CD4-positive, alpha-beta T cell (primary cell): Measurements from ENCODE around the gene EDN1. TPM values are rescaled to one million over a fixed set of nuclear protein-coding genes. Genes with fewer than 3 reads are reported as not detected.

Source experiments
- ATAC-seq: fragments of 200-7000 bp; cut with Tn5 transposase; one replicate; pipeline ENCODE4 v1.10.0; 2022; ENCODE audit warnings: mild to moderate bottlenecking; ENCODE audit not compliant: poor library complexity
- CTCF ChIA-PET: fragments of 350-600 bp; sonication (Branson Sonifier 250); formaldehyde crosslinking; loops from one replicate; lab custom pipeline; 2021; ENCODE audit warnings: antibody characterized with exemption, inconsistent platforms; lab: Charles Lee
- POLR2A ChIA-PET: fragments of 350-600 bp; sonication (Branson Sonifier 250); formaldehyde crosslinking; loops from one replicate; lab custom pipeline; 2021; ENCODE audit warnings: antibody characterized with exemption, inconsistent platforms; lab: Charles Lee
- DNase-seq, 14 experiments: peaks; one replicate each; pipeline ENCODE4 v3.0.0-alpha.2; 2013 to 2020; ENCODE audit warnings: mixed read lengths in 2 of 14
- H3K27ac ChIP-seq, 2 donors: one replicate each; pipeline versions ENCODE4 v1.5.1 to v1.7.0; 2013; ENCODE audit warnings: low read length in 2 of 2, low read depth in 1 of 2, mild to moderate bottlenecking in 1 of 2
- H3K27me3 ChIP-seq, 2 experiments: 1 replicate in 1 of 2; 2 replicates in 1 of 2; pipeline versions ENCODE4 v1.6.1 to v1.7.0; 2013; ENCODE audit warnings: low read length in 2 of 2, control low read depth in 1 of 2, mild to moderate bottlenecking in 1 of 2, moderate library complexity in 1 of 2; ENCODE audit not compliant: insufficient read depth in 2 of 2, control insufficient read depth in 1 of 2
- H3K36me3 ChIP-seq: one replicate; pipeline ENCODE4 v1.6.1; 2013; ENCODE audit warnings: low read length, control low read depth; ENCODE audit not compliant: insufficient read depth
- H3K4me1 ChIP-seq: one replicate; pipeline ENCODE4 v1.6.1; 2013; ENCODE audit warnings: low read length, control low read depth; ENCODE audit not compliant: insufficient read depth
- H3K4me3 ChIP-seq: one replicate; pipeline ENCODE4 v1.5.1; 2013; ENCODE audit warnings: mild to moderate bottlenecking, low read length, moderate library complexity
- H3K9me3 ChIP-seq, 2 experiments: 1 replicate in 1 of 2; 2 replicates in 1 of 2; pipeline versions ENCODE4 v1.6.1 to v1.7.0; 2013; ENCODE audit warnings: low read length in 2 of 2, mild to moderate bottlenecking in 2 of 2, control low read depth in 1 of 2, moderate library complexity in 1 of 2; ENCODE audit not compliant: control insufficient read depth in 1 of 2, insufficient read depth in 1 of 2
- H3K27ac Mint-ChIP-seq: one replicate; pipeline ENCODE4 v1.8.0; 2020; ENCODE audit warnings: mixed read lengths
- H3K27me3 Mint-ChIP-seq: one replicate; pipeline ENCODE4 v1.8.0; 2021; ENCODE audit warnings: mixed read lengths
- H3K36me3 Mint-ChIP-seq: one replicate; pipeline ENCODE4 v1.8.0; 2021; ENCODE audit warnings: low read depth, mixed read lengths
- H3K4me1 Mint-ChIP-seq: one replicate; pipeline ENCODE4 v1.8.0; 2021; ENCODE audit warnings: low read depth, mixed read lengths
- H3K4me3 Mint-ChIP-seq: one replicate; pipeline ENCODE4 v1.8.0; 2020; ENCODE audit warnings: mild to moderate bottlenecking, mixed read lengths
- H3K9me3 Mint-ChIP-seq: one replicate; pipeline ENCODE4 v1.8.0; 2020; ENCODE audit warnings: mixed read lengths
- CTCF ChIP-seq: fragments of 200-600 bp; IDR thresholded peaks from one replicate; pipeline ENCODE4 v1.8.0; 2022; ENCODE audit warnings: antibody characterized with exemption, mild to moderate bottlenecking
- intact Hi-C, 2 experiments: fragments of 100-400 bp; cut with DNase I in 1 of 2; cut with micrococcal nuclease in 1 of 2; formaldehyde crosslinking; loops; one replicate each; pipeline versions ENCODE4 v1.15.1 to v1.9.0; 2023 to 2025; cut with DNase I, micrococcal nuclease
- total RNA-seq, 174 experiments: library from RNA in 2 of 174; stranded (reverse) in 2 of 174; gene quantifications; one replicate each; pipeline ENCODE4 v1.2.3 and lab custom pipeline; 2021 to 2026

EDN1 gene
- total RNA-seq, 2 experiments from 2014 or later = 0.80 to 1.1 TPM

DNA sequence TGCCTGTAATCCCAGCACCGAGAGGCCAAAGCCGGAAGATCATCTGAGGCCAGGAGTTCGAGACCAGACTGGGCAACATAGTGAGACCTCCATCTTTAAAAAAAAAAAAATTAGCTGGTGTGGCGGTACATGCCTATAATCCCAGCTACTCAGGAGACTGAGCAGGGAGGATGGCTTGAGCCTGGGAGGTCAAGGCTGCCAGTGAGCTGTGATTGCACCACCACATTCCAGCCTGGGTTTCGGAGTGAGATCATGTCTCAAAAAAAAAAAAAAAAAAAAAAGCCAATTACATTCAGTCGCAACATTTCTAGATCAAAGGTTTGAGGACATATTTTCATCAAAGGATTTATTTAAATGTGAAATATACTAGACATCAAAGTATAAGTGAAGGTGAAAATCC lies 32.0 kb upstream of the EDN1 start:
- no peaks in the 10 kb centered on the region for H3K36me3 Mint-ChIP-seq
- peaks cover 18% of the 10 kb centered on the region for H3K27me3 Mint-ChIP-seq
- ATAC-seq (no peak), DNase-seq (no peak)
- no peaks in the 10 kb centered on the region for H3K27me3 ChIP-seq
- no peaks in the 10 kb centered on the region for H3K36me3 ChIP-seq
- H3K9me3 Mint-ChIP-seq = no peaks in the 10 kb centered on the region
- no peak overlapping the region for H3K27ac ChIP-seq
- ChIA-PET CTCF (interaction anchor here (0.7 kb wide), 1 partner anchor 69 kb away, joined by 4 read pairs; no protein-coding TSS in a partner anchor), POLR2A (no interaction called here)
- H3K4me1 ChIP-seq = no peaks in the 10 kb centered on the region
- no peak overlapping the region for H3K4me3 ChIP-seq
- no peak overlapping the region for H3K4me3 Mint-ChIP-seq
- intact Hi-C loops = no loop called here
- no peaks in the 10 kb centered on the region for H3K4me1 Mint-ChIP-seq
- no peak for TF ChIP-seq CTCF
- H3K9me3 ChIP-seq = no peaks in the 10 kb centered on the region
- no peak overlapping the region for H3K27ac Mint-ChIP-seq

GRCh38 chr6:12258591-12259075 lies 31.5 kb upstream of the EDN1 start:
- TF ChIP-seq CTCF = no peak
- H3K4me1 ChIP-seq = no peaks in the 10 kb centered on the region
- H3K4me3 ChIP-seq = no peak overlapping the region
- H3K9me3 ChIP-seq = no peaks in the 10 kb centered on the region
- Mint-ChIP-seq H3K36me3 (no peaks in the 10 kb centered on the region), H3K4me3 (no peak overlapping the region), H3K27ac (no peak overlapping the region), H3K9me3 (no peaks in the 10 kb centered on the region), H3K27me3 (peaks cover 17% of the 10 kb centered on the region), H3K4me1 (no peaks in the 10 kb centered on the region)
- H3K27me3 ChIP-seq = no peaks in the 10 kb centered on the region
- DNase-seq (no peak), ATAC-seq (no peak)
- no peaks in the 10 kb centered on the region for H3K36me3 ChIP-seq
- ChIA-PET POLR2A (no interaction called here), CTCF (no interaction called here)
- intact Hi-C loops = no loop called here
- no peak overlapping the region for H3K27ac ChIP-seq

DNA sequence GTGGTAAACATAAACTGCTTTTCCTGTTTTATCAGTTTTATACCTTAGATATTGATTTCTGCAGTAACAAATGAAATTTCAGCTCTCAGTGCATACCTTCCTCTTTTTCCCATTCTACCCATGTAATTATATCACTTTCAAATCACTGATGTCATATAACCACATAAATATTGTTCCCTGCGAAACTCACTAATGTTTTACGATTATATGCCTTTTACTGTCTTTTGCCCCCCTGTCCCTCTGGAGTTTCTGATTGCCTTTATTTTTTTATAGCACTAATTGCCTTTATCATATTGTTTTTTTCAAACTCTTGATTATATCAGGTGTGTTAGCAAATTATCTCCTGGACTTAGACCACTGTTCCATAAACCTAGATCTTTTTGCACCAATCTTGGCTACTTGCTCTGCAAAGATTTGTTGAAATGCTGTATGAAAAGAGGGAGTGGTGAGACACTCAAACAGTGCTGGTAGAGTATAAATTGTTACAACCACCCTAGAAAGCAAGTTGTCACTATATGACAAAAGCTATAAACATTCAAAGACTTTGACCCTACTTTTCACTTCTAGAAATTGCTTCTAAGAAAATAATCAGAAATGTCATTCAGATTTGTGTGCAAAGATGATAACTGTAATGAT lies 29.6 kb upstream of the EDN1 start:
- no peak for DNase-seq
- Histone ChIP-seq H3K4me1 (no peaks in the 10 kb centered on the region), H3K27ac (no peak overlapping the region), H3K4me3 (no peak overlapping the region), H3K36me3 (no peaks in the 10 kb centered on the region), H3K9me3 (no peaks in the 10 kb centered on the region), H3K27me3 (no peaks in the 10 kb centered on the region)
- Mint-ChIP-seq H3K4me1 (no peaks in the 10 kb centered on the region), H3K4me3 (no peak overlapping the region), H3K9me3 (no peaks in the 10 kb centered on the region), H3K27me3 (peaks cover 8% of the 10 kb centered on the region), H3K36me3 (no peaks in the 10 kb centered on the region), H3K27ac (no peak overlapping the region)
- ATAC-seq = no peak
- ChIA-PET CTCF (no interaction called here), POLR2A (no interaction called here)
- intact Hi-C loops = no loop called here
- no peak for TF ChIP-seq CTCF
